COR-L47 (cell line): Measurements from ENCODE around the gene MYORG.
A peak's percentile ranks its signal among the peaks of the same experiment; 100 is the strongest.

Source experiments
- DNase-seq: peaks from one replicate; lab custom pipeline; 2025; lab: John Stamatoyannopoulos, UW

Gene MYORG

DNA sequence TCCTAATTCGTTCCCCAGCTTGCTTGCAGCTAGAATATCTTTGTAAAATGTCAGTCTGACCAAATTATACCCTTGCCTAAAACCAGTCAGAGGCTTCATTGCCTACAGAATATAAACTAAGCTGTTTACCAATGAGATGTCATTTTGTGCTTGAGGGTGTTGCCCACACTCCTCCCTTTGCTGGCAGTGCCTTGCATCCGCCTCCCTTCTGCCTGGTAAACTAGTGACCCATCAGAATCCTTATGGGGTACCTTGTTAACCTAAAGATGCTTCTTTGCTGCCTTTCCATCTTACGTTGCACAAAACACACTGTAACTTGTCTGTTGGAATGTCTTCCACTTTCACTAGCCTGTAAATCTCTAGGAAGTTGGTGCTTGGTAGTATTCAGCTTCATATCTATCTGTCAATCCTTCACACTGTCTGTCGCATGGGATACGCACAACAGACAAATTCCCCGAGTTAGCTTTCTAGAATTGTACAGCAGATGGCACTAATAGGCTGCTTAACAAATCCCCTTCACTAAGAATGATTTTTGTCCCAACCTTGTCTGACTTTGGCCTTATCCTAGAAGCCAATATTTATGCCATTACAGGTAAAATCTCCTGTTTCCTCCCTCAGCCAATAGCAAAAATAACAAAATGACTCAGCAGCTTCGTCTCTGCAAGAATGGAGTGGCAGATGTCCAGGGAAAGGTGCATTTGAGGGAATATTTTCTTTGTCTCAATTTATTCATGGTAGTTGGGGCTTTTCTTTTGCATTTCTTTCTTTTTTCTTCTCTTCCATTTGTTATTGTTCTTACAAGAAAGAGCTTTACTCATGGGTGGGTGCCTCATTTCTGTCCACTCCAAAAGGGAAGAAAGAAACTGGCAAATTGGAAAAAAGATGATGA is 44.4 kb downstream of the MYORG start:
- DNase-seq, result peak; percentile 18

GRCh38 chr9:34331196-34331595 is 45.5 kb downstream of the MYORG start:
- DNase-seq, result no peak

DNA sequence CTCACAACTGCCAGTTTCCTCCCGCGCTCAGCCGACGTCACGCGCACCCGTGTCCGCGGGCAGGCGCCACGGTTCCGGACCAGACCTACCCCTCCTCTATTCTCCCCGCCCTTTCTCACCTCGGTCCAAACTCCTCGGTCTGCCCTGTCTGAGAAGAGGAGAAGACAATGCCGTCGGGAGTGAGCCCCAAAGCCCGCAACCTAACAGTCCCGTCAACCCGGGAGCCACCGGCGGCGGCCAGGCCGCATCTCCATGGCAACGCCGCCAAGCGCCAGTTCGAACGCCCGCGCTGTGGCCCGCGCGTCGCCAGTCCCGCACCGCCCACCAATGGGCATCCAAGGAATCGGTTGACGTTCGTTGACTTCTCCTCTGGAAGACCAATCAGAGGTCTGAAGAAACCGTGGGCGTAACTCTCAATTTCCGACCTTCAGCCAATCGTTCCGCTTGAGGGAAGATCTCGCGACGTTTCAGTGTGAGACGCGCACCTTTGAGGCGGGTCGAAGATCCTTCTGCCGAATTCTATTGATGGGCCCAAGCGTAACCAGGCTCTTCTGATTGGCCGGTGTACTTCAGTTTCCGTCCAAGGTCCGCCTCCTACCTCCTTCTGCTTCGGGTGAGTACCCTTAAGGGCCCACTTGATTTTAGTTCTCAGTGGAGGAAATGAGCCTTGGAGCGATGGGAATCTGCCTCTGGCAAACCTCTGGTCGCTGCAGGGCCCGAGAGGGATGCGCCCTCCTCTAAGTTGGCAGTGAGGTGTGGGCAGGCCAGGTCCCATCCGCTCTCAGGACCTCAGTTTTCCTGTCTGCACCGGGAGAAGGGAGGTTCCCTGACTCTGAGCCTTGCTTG is 47.5 kb downstream of the MYORG start, which contains the start of the genes KIF24 and NUDT2:
KIF24 (minus strand) TSS at position 282 of the 846 bp plus-strand sequence. CDS start 17,922 bp downstream, outside the sequence.
NUDT2 (plus strand) TSS at position 583 of the 846 bp plus-strand sequence. CDS start 9,471 bp downstream, outside the sequence.
- peak; percentile 100 for DNase-seq

DNA sequence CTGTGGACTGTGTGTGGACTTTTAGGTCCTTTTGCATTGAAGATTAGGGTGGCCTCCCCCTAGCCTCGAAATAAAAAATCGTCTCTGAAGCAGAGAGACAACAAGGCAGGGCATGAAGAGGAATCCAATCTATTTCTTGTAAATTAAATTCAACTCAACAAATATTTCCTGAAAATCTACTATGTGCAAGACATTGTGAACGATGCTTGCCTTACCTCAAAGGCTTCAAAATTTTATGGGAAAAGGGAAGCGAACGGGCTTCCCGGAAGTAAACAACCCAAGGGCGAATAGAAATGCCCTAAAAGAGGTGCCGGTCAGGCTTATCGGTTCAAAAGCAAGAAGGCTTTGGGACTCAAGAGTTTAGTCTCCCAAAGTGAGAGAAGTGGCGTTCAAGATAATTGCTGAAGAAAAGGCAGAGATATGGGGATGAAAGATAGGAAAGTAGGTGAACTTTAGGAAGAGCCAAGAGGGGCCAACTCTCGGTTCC is 48.2 kb downstream of the MYORG start:
- DNase-seq, result peak; percentile 36

DNA sequence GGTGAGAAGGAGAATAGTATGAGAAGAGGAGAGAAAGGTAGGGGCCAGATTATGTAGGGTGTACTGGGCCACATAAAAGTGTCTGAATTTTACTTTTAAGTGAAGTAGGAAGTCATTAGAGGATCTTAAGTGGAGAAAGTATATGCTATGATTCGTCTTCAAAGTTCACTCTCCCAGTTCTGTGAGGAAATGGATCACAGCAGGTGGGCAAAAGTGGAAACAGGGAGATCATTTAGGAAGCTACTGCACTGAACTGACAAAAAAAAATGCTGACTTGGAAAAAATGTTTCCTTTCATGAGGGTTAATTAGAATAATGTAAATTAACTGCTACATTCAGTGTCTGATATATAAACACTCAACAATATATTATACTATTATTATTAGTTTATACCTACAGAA is 50.0 kb downstream of the MYORG start:
- no peak for DNase-seq

DNA sequence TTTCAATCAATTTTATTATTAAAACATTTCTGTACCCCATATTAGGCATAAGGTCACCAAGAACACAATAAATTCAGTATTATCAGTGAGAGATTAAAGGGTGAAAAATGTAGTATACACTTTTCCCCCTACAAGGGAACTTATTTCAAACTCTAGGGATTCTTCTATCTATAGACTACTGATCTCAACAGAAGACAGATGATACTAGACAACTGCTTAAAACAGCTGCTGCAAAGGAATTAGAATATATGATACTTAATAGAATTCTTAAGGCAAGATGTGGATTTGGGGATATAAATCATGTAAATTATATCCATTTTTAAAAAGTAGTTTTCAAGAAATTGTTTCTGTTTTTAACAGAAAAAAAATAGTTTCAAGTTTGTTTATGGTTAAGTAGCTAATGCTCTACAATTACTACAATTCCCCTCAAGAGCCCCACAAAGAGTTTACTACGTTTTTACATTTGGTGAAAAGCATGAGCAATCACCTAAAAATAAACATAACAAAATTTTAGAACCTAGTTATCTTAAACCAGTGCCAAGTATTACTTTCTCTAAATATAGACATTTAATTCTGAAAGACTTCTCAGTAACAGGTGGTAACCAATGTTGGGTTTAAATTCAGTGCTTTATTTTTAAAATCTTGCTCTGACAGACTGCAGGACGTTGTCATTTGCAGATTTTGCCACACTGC is 53.7 kb downstream of the MYORG start:
- no peak for DNase-seq

- no peak for DNase-seq
These were observed 55.2 kb downstream of the MYORG start for GRCh38 chr9:34321451-34321850.

DNA sequence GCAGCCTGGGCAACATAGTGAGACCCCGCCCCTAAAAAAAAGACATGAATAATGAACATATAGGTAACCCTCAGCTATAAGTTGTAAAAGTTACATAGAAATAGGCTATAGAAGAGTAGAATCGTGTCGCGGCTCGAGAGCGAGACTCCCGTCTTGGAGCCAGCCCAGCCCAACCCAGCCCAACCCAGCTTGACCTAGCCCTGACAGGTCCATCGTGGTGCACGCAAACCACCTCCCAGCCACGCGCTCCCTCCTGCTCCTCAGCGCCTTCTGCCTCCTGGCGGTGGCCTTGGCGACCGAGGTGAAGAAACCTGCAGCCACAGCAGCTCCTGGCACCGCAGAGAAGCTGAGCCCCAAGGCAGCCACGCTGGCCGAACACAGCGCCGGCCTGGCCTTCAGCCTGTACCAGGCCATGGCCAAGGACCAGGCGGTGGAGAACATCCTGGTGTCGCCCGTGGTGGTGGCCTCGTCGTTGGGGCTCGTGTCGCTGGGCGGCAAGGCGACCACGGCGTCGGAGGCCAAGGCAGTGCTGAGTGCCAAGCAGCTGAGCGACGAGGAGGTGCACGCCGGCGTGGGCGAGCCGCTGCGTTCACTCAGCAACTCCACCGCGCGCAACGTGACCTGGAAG is 58.4 kb downstream of the MYORG start:
- DNase-seq, result no peak

- DNase-seq, result no peak
These were observed 59.3 kb downstream of the MYORG start for GRCh38 chr9:34317436-34317835.
